ES-I3 (cell line): ENCODE data around the gene THUMPD3.

Experiments used
- H3K36me3 ChIP-seq: 2 replicates; pipeline ENCODE4 v1.6.1; 2013; ENCODE audit warnings: mild to moderate bottlenecking, low read length, control low read depth, moderate library complexity; ENCODE audit not compliant: insufficient read depth
- H3K4me1 ChIP-seq: 2 replicates; pipeline ENCODE4 v1.6.1; 2013; ENCODE audit warnings: mild to moderate bottlenecking, control low read depth, low read length; ENCODE audit not compliant: insufficient read depth
- H3K9ac ChIP-seq: 2 replicates; pipeline ENCODE4 v1.6.1; 2013; ENCODE audit warnings: low read depth, mild to moderate bottlenecking, low read length, moderate library complexity
- H3K9me3 ChIP-seq: 2 replicates; pipeline ENCODE4 v1.6.1; 2013; ENCODE audit warnings: mild to moderate bottlenecking, low read length, moderate library complexity; ENCODE audit not compliant: control insufficient read depth, insufficient read depth

The THUMPD3 gene

DNA sequence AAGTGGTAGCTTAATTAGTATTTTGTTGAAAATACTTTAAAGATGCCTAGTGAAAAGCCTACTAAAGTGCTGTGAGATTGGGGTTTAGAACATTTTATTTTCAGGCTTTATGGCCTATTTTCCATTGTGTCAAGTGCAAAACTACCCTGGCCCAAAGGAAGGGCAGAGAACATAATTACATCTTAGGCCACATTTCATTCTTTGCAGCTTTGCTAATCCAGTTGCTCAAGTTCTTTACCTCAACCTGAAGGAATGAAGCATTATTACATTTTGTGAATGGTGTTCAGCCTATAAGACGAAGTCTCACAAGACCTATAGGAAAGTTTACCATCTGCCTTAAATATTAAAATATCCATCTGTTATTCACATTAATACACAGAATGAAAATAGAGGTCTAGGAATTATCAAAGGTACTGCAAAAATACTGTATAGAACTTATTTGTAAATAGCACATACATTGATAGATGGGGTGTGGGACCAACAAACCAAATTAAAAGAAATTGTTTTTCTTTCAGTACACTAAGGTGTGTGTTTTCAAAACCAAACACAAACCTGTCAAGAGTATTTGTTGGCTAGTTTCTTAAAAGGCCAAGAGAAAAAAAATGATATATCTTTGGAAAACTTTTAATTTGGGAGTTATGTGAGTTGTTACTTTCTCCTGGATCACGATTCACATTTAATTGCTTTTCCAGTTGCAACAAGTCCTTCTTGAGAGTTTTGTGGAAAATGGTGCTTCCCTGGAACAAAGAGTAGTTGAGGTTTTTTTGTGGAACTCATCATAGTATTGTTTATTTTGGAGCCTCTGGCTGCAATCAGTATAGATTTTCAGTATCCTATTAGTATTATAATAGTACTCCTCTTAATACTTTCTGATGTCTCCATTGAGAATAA lies 22.6 kb downstream of the THUMPD3 start:
- H3K4me1 ChIP-seq, result no peaks in the 10 kb centered on the region; the same call in 1 of the 2 replicates
- H3K9me3 ChIP-seq, result no peaks in the 10 kb centered on the region
- peaks cover 42% of the 10 kb centered on the region for H3K36me3 ChIP-seq
- no peak overlapping the region for H3K9ac ChIP-seq

GRCh38 chr3:9386078-9386459 lies 23.2 kb downstream of the THUMPD3 start:
- H3K9ac ChIP-seq, result no peak overlapping the region
- H3K9me3 ChIP-seq, result no peaks in the 10 kb centered on the region
- H3K36me3 ChIP-seq, result peaks cover 45% of the 10 kb centered on the region
- no peaks in the 10 kb centered on the region; the same call in 1 of the 2 replicates for H3K4me1 ChIP-seq

DNA sequence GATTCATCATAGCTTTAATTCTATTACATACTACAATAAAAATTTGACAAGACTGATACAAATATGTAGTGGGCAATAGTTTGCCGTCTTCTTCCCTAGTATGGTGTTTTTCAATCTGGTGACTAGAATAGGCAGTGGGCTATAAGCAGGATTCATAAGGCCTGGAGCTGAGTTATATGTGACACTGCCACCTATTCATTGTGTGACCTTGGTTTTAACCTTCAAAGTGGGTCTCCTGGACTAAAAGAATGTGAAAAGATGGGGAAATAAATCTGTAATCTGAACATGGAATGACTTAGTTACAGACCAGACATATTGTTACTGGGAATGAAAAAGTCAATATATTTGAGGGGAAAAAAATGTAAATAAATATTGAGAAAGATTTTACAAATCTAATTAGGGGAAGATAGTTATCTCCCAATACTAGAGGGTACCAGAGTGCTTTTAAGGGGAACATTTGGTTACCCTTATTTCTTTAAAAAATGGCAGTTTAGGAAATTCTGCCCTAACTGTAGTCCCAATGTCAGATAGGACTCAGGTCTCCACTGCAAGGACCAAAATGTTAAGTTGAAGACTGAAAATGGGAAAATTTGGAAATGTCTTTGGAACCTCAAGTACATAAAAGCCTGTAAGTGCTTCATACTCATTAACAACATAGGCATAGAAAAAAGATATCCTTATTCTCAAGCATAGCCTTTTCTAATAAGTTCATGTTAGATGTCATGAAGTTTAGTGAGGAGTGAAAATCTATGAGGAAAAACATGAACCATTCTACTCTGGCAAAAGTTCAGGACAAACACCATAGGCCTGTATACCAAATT lies 23.9 kb downstream of the THUMPD3 start:
- H3K9ac ChIP-seq, result no peak overlapping the region
- H3K4me1 ChIP-seq, result no peaks in the 10 kb centered on the region; the same call in 1 of the 2 replicates
- H3K9me3 ChIP-seq, result no peaks in the 10 kb centered on the region
- peaks cover 46% of the 10 kb centered on the region for H3K36me3 ChIP-seq

DNA sequence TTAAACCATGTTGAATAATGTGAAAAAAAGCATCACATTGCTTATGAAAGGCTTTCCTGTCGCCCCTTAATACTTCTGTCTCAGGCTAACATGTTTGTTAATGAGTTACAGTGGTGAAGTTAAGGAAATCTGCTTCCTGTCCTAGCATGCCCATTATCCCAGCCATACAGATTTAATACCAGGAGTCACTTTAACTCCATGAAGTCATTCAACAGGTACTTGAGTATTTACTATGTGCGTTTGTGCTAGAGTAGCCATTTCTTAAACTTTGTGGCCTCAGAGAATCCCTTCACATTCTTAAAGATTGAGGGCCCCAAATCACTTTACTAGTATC lies 24.4 kb downstream of the THUMPD3 start:
- H3K9me3 ChIP-seq, result no peaks in the 10 kb centered on the region
- no peaks in the 10 kb centered on the region; the same call in 1 of the 2 replicates for H3K4me1 ChIP-seq
- H3K36me3 ChIP-seq, result peaks cover 46% of the 10 kb centered on the region
- no peak overlapping the region for H3K9ac ChIP-seq

DNA sequence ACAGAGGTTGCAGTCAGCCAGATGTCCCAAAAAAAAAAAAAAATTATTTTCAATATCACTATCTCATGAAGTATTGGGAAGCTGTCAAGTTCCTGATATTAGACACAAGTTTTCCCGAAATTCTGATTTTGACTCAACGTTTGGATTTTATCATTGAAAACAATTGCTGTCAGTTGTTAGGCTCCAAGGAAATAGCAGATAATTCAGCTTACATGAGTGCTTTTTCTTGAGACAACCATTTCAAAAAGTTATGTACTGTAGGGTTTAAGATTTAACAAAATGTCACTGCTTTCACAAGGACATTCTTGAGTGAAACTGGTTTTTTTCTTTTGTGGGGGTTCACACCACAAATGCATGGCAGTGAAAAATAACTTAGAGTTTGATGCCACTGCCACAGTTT lies 25.3 kb downstream of the THUMPD3 start:
- Histone ChIP-seq H3K9ac (no peak overlapping the region), H3K9me3 (no peaks in the 10 kb centered on the region), H3K4me1 (no peaks in the 10 kb centered on the region; the same call in 1 of the 2 replicates), H3K36me3 (peaks cover 49% of the 10 kb centered on the region)

DNA sequence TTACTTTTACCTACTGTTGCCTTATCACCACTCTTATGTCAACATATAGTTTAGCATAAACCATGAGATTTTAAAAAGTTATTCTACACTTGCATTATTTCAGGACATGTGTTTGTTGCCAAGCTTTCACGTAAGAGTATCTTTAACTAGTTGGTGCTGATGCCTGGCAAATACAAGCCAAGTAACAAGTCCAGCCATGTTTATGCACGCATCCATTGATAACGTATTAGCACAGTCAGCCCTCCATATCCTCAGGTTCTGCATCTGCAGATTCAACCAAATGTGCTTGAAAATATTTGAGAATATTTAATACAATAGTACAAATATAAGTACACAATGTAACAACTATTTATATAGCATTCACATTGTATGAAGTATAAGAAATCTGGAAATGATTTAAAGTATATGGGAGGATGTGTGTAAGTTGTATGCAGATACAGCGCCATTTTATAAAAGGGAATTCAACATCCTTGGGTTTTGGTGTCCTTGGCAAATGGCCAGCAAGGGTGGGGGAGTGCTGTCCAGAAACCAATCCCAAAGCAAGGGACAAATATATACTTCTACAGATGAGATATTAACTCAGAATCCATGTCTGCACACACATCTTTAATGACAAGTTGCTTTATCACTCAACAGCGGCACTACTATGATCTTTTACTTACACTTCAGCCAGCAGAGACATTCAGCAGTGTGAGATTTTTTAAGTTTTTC lies 25.9 kb downstream of the THUMPD3 start:
- Histone ChIP-seq H3K4me1 (no peaks in the 10 kb centered on the region; the same call in 1 of the 2 replicates), H3K36me3 (peaks cover 55% of the 10 kb centered on the region), H3K9ac (no peak overlapping the region)

GRCh38 chr3:9390265-9390888 lies 27.5 kb downstream of the THUMPD3 start:
- H3K4me1 ChIP-seq, result peaks cover 8% of the 10 kb centered on the region
- no peak overlapping the region for H3K9ac ChIP-seq
- peaks cover 55% of the 10 kb centered on the region for H3K36me3 ChIP-seq
- H3K9me3 ChIP-seq, result no peaks in the 10 kb centered on the region

More for the DNA sequence above, 25.9 kb downstream of the THUMPD3 start:
- no peaks in the 10 kb centered on the region for H3K9me3 ChIP-seq

GRCh38 chr3:9392041-9392440 lies 29.2 kb downstream of the THUMPD3 start:
- no peak overlapping the region for H3K9ac ChIP-seq
- peaks cover 9% of the 10 kb centered on the region for H3K4me1 ChIP-seq
- peaks cover 55% of the 10 kb centered on the region for H3K36me3 ChIP-seq
- H3K9me3 ChIP-seq, result no peaks in the 10 kb centered on the region

GRCh38 chr3:9395570-9396300 lies 32.9 kb downstream of the THUMPD3 start:
- Histone ChIP-seq H3K9ac (peak overlapping the region; percentile 64), H3K4me1 (peaks cover 14% of the 10 kb centered on the region), H3K36me3 (peaks cover 27% of the 10 kb centered on the region), H3K9me3 (no peaks in the 10 kb centered on the region)

DNA sequence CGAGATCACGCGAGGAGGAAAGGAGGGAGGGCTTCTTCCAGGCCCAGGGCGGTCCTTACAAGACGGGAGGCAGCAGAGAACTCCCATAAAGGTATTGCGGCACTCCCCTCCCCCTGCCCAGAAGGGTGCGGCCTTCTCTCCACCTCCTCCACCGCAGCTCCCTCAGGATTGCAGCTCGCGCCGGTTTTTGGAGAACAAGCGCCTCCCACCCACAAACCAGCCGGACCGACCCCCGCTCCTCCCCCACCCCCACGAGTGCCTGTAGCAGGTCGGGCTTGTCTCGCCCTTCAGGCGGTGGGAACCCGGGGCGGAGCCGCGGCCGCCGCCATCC lies 33.4 kb downstream of the THUMPD3 start:
- peaks cover 23% of the 10 kb centered on the region for H3K36me3 ChIP-seq
- no peaks in the 10 kb centered on the region for H3K9me3 ChIP-seq
- peaks cover 20% of the 10 kb centered on the region for H3K4me1 ChIP-seq
- H3K9ac ChIP-seq, result peak overlapping the region; percentile 64

- Histone ChIP-seq H3K36me3 (peaks cover 20% of the 10 kb centered on the region), H3K9me3 (no peaks in the 10 kb centered on the region), H3K4me1 (peaks cover 22% of the 10 kb centered on the region)
These were observed 33.9 kb downstream of the THUMPD3 start for GRCh38 chr3:9396632-9397331.

GRCh38 chr3:9397332-9397905 lies 34.6 kb downstream of the THUMPD3 start, which contains the start of gene SETD5:
TSS of gene SETD5 (plus strand) at chr3:9397615. CDS start at chr3:9428939, 31,324 bp downstream.
- H3K9ac ChIP-seq, result peak within 1 kb of the TSS; percentile 87
- H3K4me1 ChIP-seq, result peaks cover 28% of the 10 kb centered on the region
- peaks cover 20% of the 10 kb centered on the region for H3K36me3 ChIP-seq
- H3K9me3 ChIP-seq, result no peaks in the 10 kb centered on the region

More at GRCh38 chr3:9396632-9397331, 33.9 kb downstream of the THUMPD3 start:
- H3K9ac ChIP-seq, result peak overlapping the region; percentile 64
